Temporal lobe (tissue), 1 donor: ENCODE data around the gene NCF1. TPM values are rescaled to one million over a fixed set of nuclear protein-coding genes. Genes with fewer than 3 reads are reported as not detected.

Experiments used
- total RNA-seq: library from RNA; depleted of rRNA; stranded (reverse); fragments of >200 nt; gene quantifications from one replicate; pipeline ENCODE4 v1.2.3, GENCODE V29; 2014

The NCF1 gene
- total RNA-seq, 1 donor from 2014 or later: not detected

Other genes with a start within 250 kb of the NCF1 start
- gene GTF2I, start 116.3 kb upstream of the NCF1 start, total RNA-seq: 221 TPM
- 27.5 TPM for gene GTF2IRD2, start 77.6 kb downstream of the NCF1 start, total RNA-seq
- 33.9 TPM for gene CASTOR2, start 190.7 kb downstream of the NCF1 start, total RNA-seq